Neural crest cell (in vitro differentiated cells): Measurements from ENCODE around the gene CD6. TPM values are rescaled to one million over a fixed set of nuclear protein-coding genes. Genes with fewer than 3 reads are reported as not detected.
A peak's percentile ranks its signal among the peaks of the same experiment; 100 is the strongest.

Source experiments
- DNase-seq: peaks from one replicate; pipeline ENCODE4 v3.0.0; 2021; ENCODE audit warnings: low read depth, mixed read lengths, low spot score
- H3K27ac Mint-ChIP-seq: one replicate; pipeline ENCODE4 v1.8.0; 2021; ENCODE audit warnings: mild to moderate bottlenecking, mixed read lengths; ENCODE audit not compliant: unreplicated experiment
- H3K27me3 Mint-ChIP-seq: 2 replicates; pipeline ENCODE4 v1.8.0; 2021; ENCODE audit warnings: low read depth, mild to moderate bottlenecking, mixed read lengths
- H3K36me3 Mint-ChIP-seq: 2 replicates; pipeline ENCODE4 v1.8.0; 2021; ENCODE audit warnings: low read depth, mild to moderate bottlenecking, mixed read lengths
- H3K4me1 Mint-ChIP-seq: 2 replicates; pipeline ENCODE4 v1.8.0; 2021; ENCODE audit warnings: mixed read lengths
- H3K4me3 Mint-ChIP-seq: one replicate; pipeline ENCODE4 v1.8.0; 2021; ENCODE audit warnings: mild to moderate bottlenecking, mixed read lengths
- H3K9me3 Mint-ChIP-seq: 2 replicates; pipeline ENCODE4 v1.8.0; 2021; ENCODE audit warnings: mixed read lengths
- total RNA-seq: library from RNA; stranded (reverse); gene quantifications from 2 replicates; pipeline ENCODE4 v1.2.1, GENCODE V29; 2021
- TF ChIP-seq, protein P1 (sequence below): fragments of 200-600 bp; sonication (generic); conservative IDR thresholded peaks from 2 replicates; pipeline ENCODE4 v1.5.0; 2021; ENCODE audit warnings: antibody characterized with exemption, mild to moderate bottlenecking

CD6 gene
- total RNA-seq, 1 donor from 2014 or later, result 0.30 TPM

DNA sequence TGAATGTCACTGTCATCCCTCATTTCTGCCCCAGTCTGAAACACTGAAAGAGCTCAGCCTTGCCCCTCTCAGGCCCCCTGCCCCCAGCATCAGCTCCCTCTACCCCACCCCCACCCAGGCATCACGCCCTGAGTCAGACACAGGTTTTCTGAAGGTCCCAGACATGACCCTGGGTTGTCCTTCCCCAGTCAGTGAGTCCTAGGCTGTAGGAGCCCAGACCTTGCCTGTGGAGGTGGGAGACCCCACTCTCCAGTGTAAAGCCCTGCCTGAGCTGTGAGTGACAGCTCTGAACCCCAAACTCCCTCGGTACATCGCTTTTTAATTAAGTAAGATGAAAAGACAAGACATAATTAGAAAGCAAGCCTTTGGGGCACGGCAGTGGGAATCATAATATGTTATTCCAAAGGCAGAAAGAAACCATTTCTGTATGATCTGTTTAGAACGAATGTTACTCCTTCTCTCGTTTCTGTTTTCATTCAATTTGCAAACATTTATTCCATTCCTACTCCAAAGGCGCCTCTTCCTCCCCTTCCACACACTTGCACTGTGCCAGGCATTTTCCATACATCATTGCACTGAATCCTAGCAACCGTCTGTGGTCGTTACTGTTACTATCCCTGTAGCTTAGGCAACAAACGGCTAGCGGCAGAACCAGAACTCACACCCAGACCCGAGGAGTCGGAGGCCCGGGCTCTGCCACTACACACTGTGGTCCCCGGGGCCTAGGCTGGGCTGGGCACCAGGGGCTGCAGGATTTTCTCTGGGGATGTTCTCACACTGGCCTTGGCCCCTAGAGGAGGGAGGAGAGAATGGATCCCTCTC is 63.4 kb downstream of the CD6 start:
- TF ChIP-seq, protein P1, sequence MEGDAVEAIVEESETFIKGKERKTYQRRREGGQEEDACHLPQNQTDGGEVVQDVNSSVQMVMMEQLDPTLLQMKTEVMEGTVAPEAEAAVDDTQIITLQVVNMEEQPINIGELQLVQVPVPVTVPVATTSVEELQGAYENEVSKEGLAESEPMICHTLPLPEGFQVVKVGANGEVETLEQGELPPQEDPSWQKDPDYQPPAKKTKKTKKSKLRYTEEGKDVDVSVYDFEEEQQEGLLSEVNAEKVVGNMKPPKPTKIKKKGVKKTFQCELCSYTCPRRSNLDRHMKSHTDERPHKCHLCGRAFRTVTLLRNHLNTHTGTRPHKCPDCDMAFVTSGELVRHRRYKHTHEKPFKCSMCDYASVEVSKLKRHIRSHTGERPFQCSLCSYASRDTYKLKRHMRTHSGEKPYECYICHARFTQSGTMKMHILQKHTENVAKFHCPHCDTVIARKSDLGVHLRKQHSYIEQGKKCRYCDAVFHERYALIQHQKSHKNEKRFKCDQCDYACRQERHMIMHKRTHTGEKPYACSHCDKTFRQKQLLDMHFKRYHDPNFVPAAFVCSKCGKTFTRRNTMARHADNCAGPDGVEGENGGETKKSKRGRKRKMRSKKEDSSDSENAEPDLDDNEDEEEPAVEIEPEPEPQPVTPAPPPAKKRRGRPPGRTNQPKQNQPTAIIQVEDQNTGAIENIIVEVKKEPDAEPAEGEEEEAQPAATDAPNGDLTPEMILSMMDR, result no peak
- no peaks in the 10 kb centered on the region for H3K9me3 Mint-ChIP-seq
- H3K27me3 Mint-ChIP-seq, result no peaks in the 10 kb centered on the region
- no peak overlapping the region for H3K27ac Mint-ChIP-seq
- H3K4me3 Mint-ChIP-seq, result no peak overlapping the region
- DNase-seq, result no peak
- no peaks in the 10 kb centered on the region for H3K36me3 Mint-ChIP-seq
- H3K4me1 Mint-ChIP-seq, result peaks cover 8% of the 10 kb centered on the region

DNA sequence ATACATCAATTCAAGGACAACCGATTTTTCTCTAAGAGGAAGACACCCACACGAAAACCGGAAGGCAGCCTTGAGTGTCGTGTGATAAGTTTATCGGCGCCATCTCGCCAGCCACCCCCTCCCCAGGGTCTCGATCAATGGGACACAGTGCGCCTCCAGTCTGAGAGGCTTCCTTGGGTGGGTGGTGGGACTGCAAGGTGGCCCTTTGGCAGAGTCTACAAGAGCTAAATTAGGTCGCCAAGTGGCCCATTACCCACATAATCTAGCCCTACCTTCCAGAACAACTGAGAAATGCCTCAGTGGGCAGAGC is 64.0 kb downstream of the CD6 start:
- DNase-seq, result no peak
- Mint-ChIP-seq H3K9me3 (no peaks in the 10 kb centered on the region), H3K27me3 (no peaks in the 10 kb centered on the region), H3K27ac (no peak overlapping the region), H3K36me3 (no peaks in the 10 kb centered on the region), H3K4me3 (no peak overlapping the region), H3K4me1 (peaks cover 11% of the 10 kb centered on the region)
- TF ChIP-seq, protein P1, result no peak

DNA sequence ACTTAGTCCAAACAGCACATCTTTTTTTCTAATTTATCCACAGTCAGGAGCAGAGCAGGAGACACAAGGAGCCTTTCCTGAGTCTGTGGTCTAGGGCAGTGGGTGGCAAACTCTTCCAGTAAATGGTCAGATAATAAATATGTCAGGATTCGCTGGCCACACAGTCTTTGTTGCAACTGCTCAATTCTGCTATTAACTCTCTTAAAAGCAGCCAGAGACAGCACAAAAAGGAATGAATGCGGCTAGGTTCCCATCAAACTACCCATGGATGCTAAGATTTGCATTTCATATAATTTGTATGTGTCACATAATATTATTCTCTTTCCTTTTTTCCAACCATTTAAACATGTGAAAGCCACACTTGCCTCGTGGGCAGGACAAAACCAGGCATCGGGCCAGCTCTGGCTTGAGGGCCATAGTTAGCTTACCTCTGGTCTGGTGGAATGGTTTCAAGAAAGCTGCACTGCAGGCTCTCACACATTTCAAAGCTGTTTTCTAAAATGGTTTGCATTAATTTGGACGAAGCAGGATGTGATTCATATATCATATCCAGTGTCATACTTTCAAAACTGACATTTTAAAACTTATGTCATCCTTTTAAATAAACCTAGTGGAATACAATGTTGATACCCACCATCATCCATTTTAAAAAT is 66.1 kb downstream of the CD6 start:
- H3K36me3 Mint-ChIP-seq, result no peaks in the 10 kb centered on the region

DNA sequence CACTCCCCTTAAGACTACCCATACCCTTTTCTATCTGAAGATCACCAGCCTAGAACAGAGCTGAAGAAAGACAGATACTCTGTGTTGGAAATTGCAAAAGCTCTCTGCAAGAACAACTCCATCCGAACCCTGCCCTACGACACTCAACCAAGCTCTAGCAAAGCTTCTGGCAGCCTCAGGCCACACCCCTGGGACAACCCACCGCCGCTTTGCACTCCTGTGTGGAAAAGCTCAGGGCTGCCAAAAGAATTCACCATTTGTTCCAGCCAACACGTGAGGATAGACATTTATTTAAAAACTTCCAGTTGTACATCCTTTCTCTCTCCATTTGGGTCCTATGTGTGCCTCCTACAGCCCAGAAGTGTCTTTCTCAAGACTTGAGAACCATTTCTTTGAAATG is 68.4 kb downstream of the CD6 start:
- TF ChIP-seq, protein P1, result no peak
- Mint-ChIP-seq H3K4me3 (no peak overlapping the region), H3K27me3 (no peaks in the 10 kb centered on the region), H3K4me1 (peaks cover 27% of the 10 kb centered on the region), H3K9me3 (no peaks in the 10 kb centered on the region), H3K36me3 (no peaks in the 10 kb centered on the region), H3K27ac (no peak overlapping the region)
- no peak for DNase-seq

More for the DNA sequence above, 66.1 kb downstream of the CD6 start:
- H3K27ac Mint-ChIP-seq, result no peak overlapping the region
- TF ChIP-seq, protein P1, result no peak
- H3K4me1 Mint-ChIP-seq, result peaks cover 22% of the 10 kb centered on the region
- H3K27me3 Mint-ChIP-seq, result no peaks in the 10 kb centered on the region
- H3K4me3 Mint-ChIP-seq, result no peak overlapping the region
- no peaks in the 10 kb centered on the region for H3K9me3 Mint-ChIP-seq
- DNase-seq, result no peak

DNA sequence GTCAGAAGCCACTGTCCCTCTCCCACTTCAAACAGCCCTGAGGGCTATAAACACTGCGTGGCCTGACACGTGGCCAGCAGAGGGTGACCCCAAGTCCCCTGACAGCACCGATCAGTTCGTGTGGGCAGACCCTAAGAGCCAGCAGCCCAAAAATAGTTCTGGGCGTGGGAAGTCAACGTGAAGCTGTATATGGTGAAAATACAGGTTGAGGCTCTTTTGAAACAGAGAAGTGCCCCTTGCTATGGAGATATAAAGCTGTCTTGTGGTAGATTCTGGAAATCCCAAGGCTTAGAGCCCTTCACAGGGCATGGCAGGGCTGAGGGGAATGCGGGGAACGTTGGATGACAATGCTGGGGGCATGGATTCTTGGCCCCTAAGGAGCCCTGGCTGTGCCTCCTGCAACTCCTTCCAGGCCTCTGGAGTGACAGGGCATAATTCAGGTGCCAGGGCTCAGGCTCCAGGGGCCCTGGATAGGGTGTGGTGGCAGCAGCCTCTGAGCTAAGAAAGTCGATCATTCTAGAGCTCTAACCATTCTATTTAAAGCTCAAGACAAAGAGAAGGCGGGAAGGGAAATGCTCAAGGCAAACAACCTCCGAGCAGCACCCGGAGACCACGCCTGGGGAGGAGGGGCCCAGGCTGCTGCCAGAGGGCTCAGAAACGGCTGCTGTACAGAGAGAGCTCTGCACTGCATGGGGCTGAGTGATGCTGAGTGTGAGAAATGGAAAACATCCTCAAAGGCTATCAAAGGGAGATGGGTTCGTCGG is 70.5 kb downstream of the CD6 start:
- peak overlapping the region; percentile 4 for H3K4me3 Mint-ChIP-seq
- DNase-seq, result peak; percentile 51
- TF ChIP-seq, protein P1, result no peak
- H3K27ac Mint-ChIP-seq, result peak overlapping the region; percentile 98
- H3K36me3 Mint-ChIP-seq, result no peaks in the 10 kb centered on the region
- H3K9me3 Mint-ChIP-seq, result no peaks in the 10 kb centered on the region
- peaks cover 23% of the 10 kb centered on the region for H3K4me1 Mint-ChIP-seq
- H3K27me3 Mint-ChIP-seq, result no peaks in the 10 kb centered on the region
